Renal cortical epithelial cell (primary cell): ENCODE measurements around the gene HARS2. TPM values are rescaled to one million over a fixed set of nuclear protein-coding genes. Genes with fewer than 3 reads are reported as not detected.
"Not testable (repeated sequence)": the region's sequence is repeated elsewhere in the genome, so short reads cannot be mapped to it uniquely, and the experiment has no call there.

Source experiments
- DNase-seq: peaks from one replicate; pipeline ENCODE4 v3.0.0-alpha.2; 2011; ENCODE audit warnings: low read depth
- total RNA-seq: library from RNA; depleted of rRNA; stranded (reverse); fragments of >200 nt; gene quantifications from 2 replicates; pipeline ENCODE4 v1.2.3, GENCODE V29; 2014

The HARS2 gene
- 40.4 and 51.1 TPM in 2 replicates for total RNA-seq

DNA sequence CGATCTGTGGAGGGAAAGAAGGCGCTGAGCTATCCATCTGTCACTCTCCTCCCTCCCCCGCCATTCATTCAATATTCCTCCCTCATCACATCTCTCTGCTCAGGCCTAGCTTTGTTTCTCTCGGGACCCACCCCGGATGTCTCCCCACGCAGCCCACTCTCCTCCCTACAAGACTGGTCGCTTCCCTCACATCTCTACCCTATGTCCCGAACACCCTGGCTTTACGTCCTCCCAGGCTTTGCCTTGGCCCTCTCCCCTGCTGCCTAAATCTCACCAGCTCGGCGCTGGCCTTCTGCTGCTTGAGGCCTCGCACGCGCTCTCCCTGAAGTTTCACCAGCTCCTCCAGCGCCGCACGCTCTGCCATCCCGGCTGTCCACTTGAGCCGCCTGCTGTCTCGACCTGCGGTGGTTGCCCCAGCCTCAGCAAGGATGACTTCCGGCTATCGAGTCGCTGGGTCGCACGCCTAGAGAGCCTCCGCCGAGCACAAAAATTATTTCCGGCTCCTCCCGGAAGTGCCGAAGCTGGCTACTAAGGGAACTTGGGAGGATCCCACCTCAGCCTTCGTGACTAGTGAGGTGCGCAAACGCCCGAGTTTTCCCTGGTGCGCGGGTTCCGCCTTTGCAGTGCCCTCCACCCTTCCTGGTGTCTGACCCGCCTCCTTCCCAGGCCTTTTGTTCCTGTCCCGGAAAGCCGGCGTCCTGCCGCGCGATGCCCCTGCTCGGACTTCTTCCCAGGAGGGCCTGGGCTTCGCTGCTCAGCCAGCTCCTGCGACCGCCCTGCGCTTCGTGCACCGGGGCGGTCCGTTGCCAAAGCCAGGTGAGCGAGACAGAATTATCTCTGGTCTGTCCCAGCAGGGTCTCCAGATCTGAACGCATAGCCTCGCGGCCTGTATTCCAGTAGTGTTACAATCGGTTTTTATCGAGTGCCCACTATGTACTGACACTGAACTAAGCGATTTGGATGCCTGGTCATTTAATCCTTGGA is at the start of gene HARS2, which contains the start of gene HARS1:
Gene HARS2 (plus strand): TSS at position 515 of the 984 bp plus-strand sequence. CDS start 194 bp downstream, at position 709.
Gene HARS1 (minus strand): TSS at position 430 of the 984 bp plus-strand sequence. CDS start 66 bp downstream, at position 364.
- peak; percentile 95 for DNase-seq

GRCh38 chr5:140641716-140642115 is 49.5 kb upstream of the HARS2 start:
- no peak for DNase-seq

DNA sequence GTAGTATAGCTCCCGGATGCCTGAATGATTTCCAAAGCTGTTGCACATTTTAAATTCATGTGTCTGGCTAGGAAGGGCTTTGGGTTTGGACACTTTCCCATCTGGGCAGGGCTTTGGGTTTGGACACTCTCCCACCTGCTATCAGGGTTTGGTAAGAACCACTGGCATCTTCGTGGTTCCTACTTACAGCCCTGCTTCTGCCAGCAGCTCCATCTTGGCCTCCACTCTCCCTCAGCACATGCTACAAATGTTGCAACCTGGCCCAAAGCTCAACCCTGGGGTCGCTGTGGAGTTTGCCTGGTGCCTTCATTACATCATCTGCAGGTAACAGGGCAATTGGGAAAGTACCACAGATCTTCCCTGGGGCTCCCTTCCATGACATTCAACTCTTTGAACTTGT is 48.5 kb upstream of the HARS2 start:
- DNase-seq, result peak; percentile 64

DNA sequence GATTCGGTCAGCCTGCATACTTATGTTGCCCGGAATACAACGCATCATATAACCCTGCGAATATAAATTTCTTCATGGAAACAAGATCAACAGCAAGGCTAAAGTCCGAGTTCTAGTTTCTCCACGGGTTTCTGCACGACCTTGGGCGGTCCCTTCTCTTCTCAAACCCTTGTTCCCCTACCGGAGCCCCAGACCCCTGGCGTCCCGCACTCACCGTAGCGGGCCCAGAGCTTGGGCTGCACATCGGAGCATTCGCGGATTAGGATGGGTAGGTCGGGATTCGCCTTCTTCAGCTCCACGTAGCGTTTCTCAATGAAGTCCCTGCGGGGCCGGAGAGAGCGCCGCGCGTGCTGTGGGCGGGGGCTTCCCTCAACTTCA is 44.2 kb upstream of the HARS2 start:
- no peak for DNase-seq

DNA sequence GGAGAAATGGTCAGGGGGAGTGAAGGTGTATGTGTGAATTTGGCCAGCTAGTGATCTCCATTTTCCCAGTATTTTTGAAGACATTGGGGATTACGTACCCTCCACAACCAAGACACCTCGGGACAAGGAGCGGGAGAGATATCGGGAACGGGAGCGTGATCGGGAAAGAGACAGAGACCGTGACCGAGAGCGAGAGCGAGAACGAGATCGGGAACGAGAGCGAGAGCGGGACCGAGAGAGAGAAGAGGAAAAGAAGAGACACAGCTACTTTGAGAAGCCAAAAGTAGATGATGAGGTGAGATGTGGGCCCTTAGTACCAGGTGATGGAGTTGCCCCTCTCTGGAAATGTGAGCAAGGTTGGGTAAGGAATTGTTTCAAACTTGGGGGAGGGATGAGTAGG is 32.4 kb upstream of the HARS2 start:
- DNase-seq, result no peak

DNA sequence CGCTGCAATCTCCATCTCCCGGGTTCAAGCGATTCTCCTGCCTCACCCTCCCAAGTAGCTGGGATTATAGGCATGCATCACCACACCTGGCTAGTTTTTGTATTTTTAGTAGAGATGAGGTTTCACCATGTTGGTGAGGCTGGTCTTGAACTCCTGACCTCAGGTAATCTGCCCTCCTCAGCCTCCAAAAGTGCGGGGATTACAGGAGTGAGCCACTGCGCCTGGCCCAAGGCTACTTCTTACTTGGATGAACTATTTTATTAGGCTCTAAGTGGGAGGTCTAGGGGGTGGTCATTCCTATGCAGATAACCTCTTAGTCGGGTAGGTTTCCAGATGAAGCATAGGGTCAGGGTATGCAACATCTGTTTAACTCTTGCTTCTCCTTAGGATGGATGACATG is 30.9 kb upstream of the HARS2 start:
- DNase-seq, result not testable (repeated sequence)

DNA sequence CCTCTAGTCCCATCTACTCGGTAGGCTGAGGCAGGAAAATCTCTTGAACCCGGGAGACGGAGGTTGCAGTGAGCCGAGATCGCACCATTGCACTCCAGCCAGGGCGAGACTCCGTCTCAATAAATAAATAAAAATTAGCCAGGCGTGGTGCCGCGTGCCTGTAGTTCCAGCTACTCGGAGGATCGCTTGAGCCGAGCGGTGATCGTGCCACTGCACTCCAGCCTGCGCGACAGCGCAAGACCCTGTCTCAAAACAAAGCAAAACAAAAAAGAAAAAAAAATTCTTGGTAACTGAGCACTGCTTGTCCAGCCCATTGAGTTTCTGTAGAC is 27.3 kb upstream of the HARS2 start:
- no peak for DNase-seq

DNA sequence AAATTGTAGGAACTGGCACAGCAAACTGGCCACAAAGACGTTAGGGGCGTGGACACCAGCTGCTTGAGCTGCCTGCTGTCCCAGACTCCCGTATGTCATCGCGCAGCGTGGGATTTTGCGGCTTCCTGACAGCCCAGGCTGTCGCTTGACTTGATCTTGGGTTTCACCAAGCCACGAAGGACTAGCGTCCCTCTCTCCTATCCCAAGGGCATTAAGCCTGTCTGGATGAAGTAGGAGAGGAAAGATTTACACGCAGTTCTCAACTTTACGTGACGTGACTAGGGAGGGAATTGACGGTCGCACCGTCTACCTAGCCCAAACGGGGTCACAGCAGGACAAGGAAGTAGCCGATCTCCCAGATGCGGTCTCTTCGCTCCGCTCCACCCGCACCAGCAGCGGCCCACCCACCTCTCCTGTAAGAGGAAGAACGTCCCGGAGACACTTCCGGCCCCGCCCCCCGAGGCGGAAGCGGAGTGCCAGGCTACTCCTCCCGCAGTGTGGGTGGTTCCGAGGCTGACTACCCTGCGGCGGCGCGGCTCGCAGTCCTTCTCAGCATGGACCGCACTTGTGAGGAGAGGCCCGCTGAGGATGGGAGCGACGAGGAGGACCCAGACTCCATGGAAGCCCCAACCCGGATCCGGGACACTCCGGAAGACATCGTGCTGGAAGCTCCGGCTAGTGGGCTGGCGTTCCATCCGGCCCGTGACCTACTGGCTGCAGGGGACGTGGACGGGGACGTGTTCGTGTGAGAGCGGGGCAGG is 26.7 kb upstream of the HARS2 start, which contains the start of gene WDR55:
Gene WDR55 (plus strand): TSS at position 546 of the 761 bp plus-strand sequence. CDS start 9 bp downstream, at position 555.
- peak; percentile 86 for DNase-seq

DNA sequence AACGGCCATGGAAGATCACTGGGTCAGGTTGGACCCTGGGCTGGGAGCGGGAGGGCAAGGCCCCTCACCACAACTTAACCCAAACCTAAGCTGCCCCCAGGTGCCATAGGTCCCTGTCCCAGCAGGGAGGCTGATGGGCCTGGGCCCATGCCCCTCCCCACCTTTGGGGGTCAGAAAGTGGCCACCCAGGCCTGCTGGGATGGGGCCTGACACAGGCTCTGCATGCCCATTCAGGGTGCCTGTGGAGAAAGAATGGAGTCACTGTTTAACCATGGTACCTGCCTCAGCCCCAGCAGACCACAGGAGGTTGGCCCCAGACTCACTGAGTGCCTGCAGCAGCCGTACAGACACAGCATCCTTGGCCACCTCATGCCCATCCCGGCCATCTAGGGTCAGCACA is 20.2 kb upstream of the HARS2 start:
- not testable (repeated sequence) for DNase-seq

- no peak for DNase-seq
Observed at GRCh38 chr5:140671472-140672125, 19.7 kb upstream of the HARS2 start.

- no peak for DNase-seq
Observed at GRCh38 chr5:140672455-140673186, 18.6 kb upstream of the HARS2 start.

DNA sequence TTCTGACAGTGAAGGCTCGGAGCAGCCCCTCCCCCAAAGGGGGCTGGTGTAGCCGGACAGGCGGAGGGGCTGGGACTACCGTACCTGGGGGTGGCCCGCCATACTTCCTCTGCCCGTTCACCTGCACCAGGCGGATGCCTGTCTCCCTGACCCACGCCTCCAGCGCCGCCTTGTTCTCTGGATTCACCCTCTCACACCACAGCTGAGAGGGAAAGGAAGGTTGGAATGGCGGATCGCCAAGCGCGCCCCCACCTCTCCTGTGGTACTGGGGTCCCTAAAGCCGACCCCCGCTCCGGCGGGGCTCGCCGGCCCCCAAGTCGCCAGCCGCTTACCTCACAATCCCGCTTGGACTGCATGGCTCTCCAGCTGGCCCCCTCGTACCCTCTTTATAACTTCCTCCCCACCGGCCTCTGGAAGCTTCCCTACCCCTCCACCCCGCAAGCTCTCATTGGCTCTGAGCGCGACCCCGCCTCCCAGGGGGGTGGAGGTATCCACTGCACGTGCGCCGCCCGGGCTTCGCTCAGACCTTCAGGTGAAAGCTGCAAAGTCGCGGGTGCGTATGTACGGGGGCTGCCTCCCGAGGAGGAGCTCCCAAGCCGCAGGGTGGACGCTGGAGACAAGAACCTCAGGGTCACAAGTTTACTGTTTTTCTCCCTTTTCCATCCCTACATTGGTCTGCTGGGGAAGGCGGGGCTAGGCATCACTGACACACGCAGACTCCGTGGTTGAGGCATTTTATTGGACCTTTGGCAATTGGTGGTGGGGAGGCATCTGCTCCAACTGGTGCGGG is 17.9 kb upstream of the HARS2 start, which contains the start of gene DND1:
Gene DND1 (minus strand): TSS at position 390 of the 790 bp plus-strand sequence. CDS start 34 bp downstream, at position 356.
- no peak for DNase-seq

GRCh38 chr5:140674211-140674610 is 17.0 kb upstream of the HARS2 start:
- DNase-seq, result no peak

DNA sequence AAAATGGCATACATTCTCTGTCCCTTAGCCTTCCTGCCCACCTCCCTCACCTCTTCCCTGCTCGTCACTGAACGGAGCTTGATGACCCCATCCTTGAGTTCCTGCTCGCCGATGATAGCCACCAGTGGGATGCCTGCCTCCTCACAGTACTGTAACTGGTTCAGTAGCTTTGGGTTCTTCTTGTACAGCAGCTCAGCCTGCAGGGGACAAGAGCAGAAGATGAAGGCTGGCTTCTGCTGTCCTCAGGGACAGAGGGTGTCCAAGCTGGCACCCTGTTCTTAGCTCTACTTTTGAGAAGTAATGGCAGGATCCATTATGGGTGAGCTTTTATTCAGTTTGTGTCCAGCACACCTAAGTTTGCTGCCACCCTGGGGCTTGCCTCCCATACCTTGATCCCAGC is 16.6 kb upstream of the HARS2 start:
- DNase-seq, result no peak

- no peak for DNase-seq
Observed at GRCh38 chr5:140677947-140678346, 13.3 kb upstream of the HARS2 start.

- DNase-seq, result no peak
Observed at GRCh38 chr5:140678993-140679392, 12.3 kb upstream of the HARS2 start.

DNA sequence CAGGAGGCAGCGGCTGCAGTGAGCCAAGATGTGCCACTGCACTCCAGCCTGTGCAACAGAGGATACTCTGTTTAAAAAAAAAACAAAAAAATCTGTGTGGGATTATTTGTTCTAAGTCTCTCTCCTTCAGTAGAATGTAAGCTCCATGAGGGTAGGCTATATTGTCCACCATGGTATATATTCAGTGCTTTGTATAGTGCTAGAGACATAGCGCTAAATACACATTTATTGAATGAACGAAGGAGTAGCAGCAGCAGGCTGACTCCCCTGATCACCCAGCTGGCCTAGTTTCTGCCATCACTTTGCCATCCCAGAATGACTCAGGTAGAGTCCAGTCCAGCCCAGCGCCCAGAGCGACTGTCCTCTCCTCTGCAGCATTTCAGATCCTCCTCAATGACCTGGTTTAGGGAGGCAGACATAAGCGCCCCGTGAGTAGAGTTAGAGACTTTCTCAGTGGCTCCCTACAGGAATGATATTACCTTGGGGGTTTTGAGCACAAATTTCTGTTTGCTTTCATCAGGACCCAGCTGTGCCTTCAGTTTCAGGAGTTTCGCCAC is 801 bp upstream of the HARS2 start:
- peak; percentile 2 for DNase-seq

- DNase-seq, result no peak
Observed at GRCh38 chr5:140694276-140694675, 3.0 kb downstream of the HARS2 start.

- DNase-seq, result no peak
Observed at GRCh38 chr5:140696891-140697492, 5.7 kb downstream of the HARS2 start.
